Upper lobe of right lung (tissue), 1 donor: ENCODE data around the gene ZCCHC14. TPM values are rescaled to one million over a fixed set of nuclear protein-coding genes. Genes with fewer than 3 reads are reported as not detected.

ENCODE experiments used
- ATAC-seq: fragments of 200-7000 bp; cut with Tn5 transposase; one replicate; pipeline ENCODE4 v1.9.1; 2020; ENCODE audit warnings: mild to moderate bottlenecking, moderate library complexity
- DNase-seq: peaks from one replicate; pipeline ENCODE4 v3.0.0-alpha.2; 2020
- H3K27ac ChIP-seq: fragments of 200-600 bp; one replicate; pipeline ENCODE4 v1.8.0; 2022
- H3K27me3 ChIP-seq: fragments of 200-600 bp; one replicate; pipeline ENCODE4 v1.8.0; 2022; ENCODE audit warnings: mild to moderate bottlenecking
- H3K36me3 ChIP-seq: fragments of 200-600 bp; one replicate; pipeline ENCODE4 v1.8.0; 2022
- H3K4me1 ChIP-seq: fragments of 200-600 bp; one replicate; pipeline ENCODE4 v1.8.0; 2022
- H3K4me3 ChIP-seq: fragments of 200-600 bp; one replicate; pipeline ENCODE4 v1.8.0; 2022; ENCODE audit warnings: mild to moderate bottlenecking
- H3K9me3 ChIP-seq: fragments of 200-600 bp; one replicate; pipeline ENCODE4 v1.8.0; 2022
- intact Hi-C: fragments of 100-400 bp; cut with DNase I; formaldehyde crosslinking; loops from one replicate; pipeline ENCODE4 v1.11.0; 2022
- total RNA-seq: library from RNA; stranded (reverse); fragmentation: NEBNext Ultra II Directional; extraction: Animal tissue kit (Norgen Biotek cat#: 25700); gene quantifications from one replicate; pipeline ENCODE4 v1.2.1, GENCODE V29; 2021
- TF ChIP-seq, protein P1 (sequence below): fragments of 200-600 bp; IDR thresholded peaks from one replicate; pipeline ENCODE4 v1.8.0; 2022; ENCODE audit warnings: antibody characterized with exemption
- donor health status: DM: no; HTN: yes; CAD: no; lungs with severe emphysema.

The ZCCHC14 gene
- total RNA-seq, 1 donor from 2014 or later: 27.2 TPM

DNA sequence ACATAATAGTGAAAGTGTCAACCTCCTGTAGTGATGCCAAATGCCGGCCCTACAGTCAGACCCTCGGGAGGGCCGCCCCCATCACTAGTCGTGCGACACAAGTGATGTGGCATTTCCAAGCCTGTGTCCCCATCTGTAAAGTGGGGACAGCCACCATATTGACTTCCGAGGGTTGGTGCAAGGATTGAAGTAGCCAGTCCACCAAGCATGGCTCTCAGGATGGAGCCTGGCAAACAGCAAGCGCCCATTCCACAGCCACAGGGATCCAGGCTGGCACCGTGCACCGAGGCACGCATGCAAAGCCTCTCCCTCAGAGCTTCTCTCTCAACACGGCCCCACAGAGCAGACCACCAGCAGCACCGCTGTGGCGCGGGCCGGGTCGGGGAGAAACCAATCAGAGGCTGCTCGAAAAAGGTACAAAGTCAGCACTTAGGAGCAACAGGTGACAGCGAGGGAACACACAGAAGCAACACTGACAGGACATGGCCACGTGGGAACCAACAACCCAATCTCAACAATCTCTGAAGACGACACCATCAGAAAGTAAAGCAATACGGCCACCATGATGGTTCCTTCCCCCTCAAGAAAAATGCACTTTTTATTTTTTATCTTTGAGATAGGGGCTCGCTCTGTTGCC, 20.6 kb downstream of the ZCCHC14 start:
- H3K36me3 ChIP-seq: no peaks in the 10 kb centered on the region
- H3K27ac ChIP-seq: no peak overlapping the region
- no peak for ATAC-seq
- no peaks in the 10 kb centered on the region for H3K9me3 ChIP-seq
- intact Hi-C loops: no loop called here
- H3K4me3 ChIP-seq: no peak overlapping the region
- no peak for DNase-seq
- TF ChIP-seq, protein P1, sequence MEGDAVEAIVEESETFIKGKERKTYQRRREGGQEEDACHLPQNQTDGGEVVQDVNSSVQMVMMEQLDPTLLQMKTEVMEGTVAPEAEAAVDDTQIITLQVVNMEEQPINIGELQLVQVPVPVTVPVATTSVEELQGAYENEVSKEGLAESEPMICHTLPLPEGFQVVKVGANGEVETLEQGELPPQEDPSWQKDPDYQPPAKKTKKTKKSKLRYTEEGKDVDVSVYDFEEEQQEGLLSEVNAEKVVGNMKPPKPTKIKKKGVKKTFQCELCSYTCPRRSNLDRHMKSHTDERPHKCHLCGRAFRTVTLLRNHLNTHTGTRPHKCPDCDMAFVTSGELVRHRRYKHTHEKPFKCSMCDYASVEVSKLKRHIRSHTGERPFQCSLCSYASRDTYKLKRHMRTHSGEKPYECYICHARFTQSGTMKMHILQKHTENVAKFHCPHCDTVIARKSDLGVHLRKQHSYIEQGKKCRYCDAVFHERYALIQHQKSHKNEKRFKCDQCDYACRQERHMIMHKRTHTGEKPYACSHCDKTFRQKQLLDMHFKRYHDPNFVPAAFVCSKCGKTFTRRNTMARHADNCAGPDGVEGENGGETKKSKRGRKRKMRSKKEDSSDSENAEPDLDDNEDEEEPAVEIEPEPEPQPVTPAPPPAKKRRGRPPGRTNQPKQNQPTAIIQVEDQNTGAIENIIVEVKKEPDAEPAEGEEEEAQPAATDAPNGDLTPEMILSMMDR: no peak
- H3K27me3 ChIP-seq: no peaks in the 10 kb centered on the region
- peaks cover 23% of the 10 kb centered on the region for H3K4me1 ChIP-seq

DNA sequence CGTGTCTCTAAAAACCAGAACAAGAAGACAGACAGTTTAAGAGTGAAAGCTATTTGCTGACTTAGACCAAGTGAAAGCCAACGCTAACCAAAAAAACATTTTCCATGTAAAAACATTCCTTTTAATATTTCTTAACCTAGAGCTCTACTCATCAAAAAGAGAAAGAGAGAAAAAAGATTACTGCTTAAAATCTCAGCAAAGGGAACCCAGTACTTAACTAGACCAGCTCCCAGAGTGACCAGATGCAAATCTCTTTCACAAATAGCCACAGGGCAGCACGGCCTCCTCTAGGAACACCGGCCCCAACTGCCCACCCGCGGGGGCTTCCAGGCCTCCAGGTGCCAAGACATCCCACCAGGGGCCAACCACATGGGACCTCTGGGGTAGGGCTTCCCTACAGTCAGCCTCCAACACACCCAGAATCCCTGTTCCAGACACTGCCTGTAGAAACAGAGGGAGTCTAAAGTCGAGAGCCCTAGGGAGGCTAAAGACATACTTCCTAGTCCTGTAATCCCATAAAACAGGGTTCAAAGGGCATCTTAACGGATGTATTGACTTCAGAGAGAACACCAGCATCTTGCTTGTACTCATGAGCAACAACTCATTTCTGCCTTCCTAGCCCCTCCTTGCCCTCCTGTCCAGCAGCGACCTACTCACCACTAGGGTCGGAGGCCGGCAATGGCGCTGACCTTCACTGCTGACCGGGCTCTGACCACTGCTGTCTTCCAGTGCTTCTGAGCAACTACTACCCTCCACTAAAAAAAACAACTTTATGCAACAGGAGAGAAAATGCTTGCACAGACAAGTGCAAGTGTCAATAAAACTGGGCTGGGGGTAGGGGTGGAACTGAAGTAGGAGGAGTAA, 21.3 kb downstream of the ZCCHC14 start:
- DNase-seq (no peak), ATAC-seq (peak; percentile 25)
- intact Hi-C loops: no loop called here
- Histone ChIP-seq H3K4me1 (peaks cover 25% of the 10 kb centered on the region), H3K27me3 (no peaks in the 10 kb centered on the region), H3K36me3 (no peaks in the 10 kb centered on the region), H3K27ac (peak overlapping the region; percentile 53), H3K9me3 (no peaks in the 10 kb centered on the region), H3K4me3 (no peak overlapping the region)
- TF ChIP-seq, protein P1: no peak

DNA sequence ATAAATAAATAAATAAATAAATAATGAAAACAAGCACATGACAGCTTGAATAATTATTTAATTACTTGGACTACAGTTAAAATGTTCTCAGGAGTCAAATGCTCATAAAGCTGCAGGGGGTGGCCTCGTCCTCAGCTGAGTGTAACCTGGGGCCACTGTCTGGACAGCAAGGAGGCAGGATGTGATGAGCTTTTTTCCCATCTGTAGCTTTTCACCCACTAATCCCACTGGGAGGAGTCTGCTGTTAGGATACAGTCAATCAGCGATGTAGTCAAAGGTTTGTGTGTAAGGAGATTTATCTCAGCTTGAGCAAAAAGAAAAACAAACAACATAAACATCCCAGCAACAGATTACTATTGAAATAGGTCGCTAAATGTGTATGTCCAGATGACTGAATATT, 22.5 kb downstream of the ZCCHC14 start:
- peaks cover 29% of the 10 kb centered on the region for H3K4me1 ChIP-seq
- no peak for DNase-seq
- H3K27me3 ChIP-seq: no peaks in the 10 kb centered on the region
- TF ChIP-seq, protein P1: no peak
- H3K27ac ChIP-seq: no peak overlapping the region
- ATAC-seq: no peak
- no peak overlapping the region for H3K4me3 ChIP-seq
- intact Hi-C loops: no loop called here
- no peaks in the 10 kb centered on the region for H3K36me3 ChIP-seq
- no peaks in the 10 kb centered on the region for H3K9me3 ChIP-seq

DNA sequence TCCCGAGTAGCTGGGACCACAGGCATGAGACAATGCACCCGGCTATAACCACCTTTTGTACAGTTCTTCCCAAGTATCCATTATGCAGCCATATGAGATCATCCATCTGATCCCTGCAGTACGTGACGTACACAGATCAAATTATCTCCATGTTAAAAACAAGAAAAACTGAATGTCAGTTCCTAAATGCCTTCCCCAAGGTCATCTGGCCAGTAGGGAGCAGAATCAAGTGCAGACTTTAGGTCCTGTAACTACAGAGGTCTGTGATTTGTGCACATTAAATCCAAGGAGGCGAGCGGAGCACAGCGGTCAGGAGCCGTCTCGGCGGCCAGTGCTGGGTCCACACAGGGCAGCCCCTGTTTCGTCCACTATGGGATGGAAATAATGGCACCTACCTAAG, 23.7 kb downstream of the ZCCHC14 start:
- H3K4me3 ChIP-seq: no peak overlapping the region
- H3K9me3 ChIP-seq: no peaks in the 10 kb centered on the region
- no peaks in the 10 kb centered on the region for H3K27me3 ChIP-seq
- H3K36me3 ChIP-seq: no peaks in the 10 kb centered on the region
- H3K4me1 ChIP-seq: peaks cover 35% of the 10 kb centered on the region
- ATAC-seq (no peak), DNase-seq (no peak)
- TF ChIP-seq, protein P1: no peak
- H3K27ac ChIP-seq: no peak overlapping the region
- intact Hi-C loops: no loop called here

DNA sequence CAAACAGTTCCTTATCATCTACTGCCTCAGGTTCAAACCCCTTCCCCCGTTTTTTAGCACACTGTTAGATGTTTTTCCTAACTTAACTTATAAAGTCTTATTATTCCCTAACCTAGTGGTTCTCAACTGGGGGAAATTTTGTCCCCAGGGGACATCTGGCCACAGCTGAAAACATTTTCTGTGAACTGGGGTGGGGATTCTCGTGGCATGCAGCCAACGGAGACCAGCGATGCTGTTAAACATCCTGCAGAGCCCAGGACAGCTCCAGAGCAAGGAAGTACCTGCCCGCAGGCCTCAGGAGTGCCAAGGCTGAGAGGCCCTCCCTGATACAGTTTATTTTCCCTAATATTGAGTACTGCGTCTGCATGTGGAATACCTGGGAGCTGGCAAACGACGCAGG, 24.3 kb downstream of the ZCCHC14 start:
- peaks cover 41% of the 10 kb centered on the region for H3K4me1 ChIP-seq

More for the DNA sequence above, 24.3 kb downstream of the ZCCHC14 start:
- Histone ChIP-seq H3K36me3 (no peaks in the 10 kb centered on the region), H3K27ac (no peak overlapping the region), H3K4me3 (no peak overlapping the region), H3K9me3 (no peaks in the 10 kb centered on the region), H3K27me3 (no peaks in the 10 kb centered on the region)
- TF ChIP-seq, protein P1: no peak
- DNase-seq (no peak), ATAC-seq (no peak)
- intact Hi-C loops: no loop called here
